Skin epidermis (tissue), 12 donors: ENCODE measurements around the gene DHX8.

Experiments
- H3K27ac ChIP-seq, 21 experiments: fragments of 200-600 bp; sonication (generic) in 11 of 21; one replicate each; pipeline ENCODE4 v1.5.0; 2020; ENCODE audit warnings: mild to moderate bottlenecking in 3 of 21, inconsistent platforms in 2 of 21, moderate library complexity in 2 of 21
- H3K4me3 ChIP-seq, 7 experiments: fragments of 200-600 bp; sonication (generic) in 2 of 7; one replicate each; pipeline ENCODE4 v1.5.0; 2020; ENCODE audit warnings: inconsistent platforms in 2 of 7, mild to moderate bottlenecking in 2 of 7, moderate library complexity in 1 of 7

The DHX8 gene

DNA sequence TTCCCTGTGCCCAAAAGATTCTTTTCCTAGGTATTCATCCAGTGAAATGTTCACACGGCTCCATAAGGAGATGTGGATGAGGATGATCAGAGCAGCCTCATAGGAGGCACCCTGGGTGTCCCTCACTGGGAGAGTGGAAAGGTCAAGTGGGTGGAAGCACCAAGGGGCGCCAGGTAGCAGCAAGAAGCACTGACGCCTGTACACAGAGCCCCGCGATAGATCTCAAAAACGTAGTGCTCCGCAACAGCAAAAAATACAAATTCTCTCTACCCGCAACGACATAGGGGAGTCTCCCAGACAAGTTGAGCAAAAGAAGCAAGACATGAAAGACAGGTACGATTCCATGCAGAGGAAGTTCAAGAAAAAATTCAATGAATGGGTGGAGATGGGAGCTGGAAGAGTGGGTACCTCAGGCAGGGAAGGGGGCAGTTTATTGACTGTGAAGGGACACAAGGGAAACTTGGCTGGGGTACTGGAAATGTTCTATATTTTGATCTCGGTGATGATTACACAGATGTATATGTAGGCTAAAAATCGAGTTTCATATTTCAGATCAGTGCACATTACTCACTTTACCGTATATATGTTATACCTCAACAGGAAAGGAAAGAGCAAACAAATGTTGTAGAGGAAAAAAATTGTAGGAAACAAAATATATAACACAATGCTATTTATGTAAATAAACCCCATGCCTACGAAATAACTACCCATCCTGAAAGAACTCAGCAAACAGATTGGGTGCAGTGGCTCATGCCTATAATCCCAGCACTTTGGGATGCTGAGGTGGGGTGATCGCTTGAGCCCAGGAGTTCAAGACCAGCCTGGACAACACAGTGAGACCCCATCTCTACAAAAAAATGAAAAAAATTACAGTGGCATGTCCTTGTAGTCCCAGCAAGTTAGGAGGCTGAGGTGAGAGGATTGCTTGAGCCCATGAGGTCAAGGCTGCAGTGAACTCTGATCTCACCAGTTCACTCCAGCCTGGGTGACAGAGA lies 80.1 kb downstream of the DHX8 start:
- Histone ChIP-seq H3K4me3 (no peak overlapping the region), H3K27ac (no peak overlapping the region)

DNA sequence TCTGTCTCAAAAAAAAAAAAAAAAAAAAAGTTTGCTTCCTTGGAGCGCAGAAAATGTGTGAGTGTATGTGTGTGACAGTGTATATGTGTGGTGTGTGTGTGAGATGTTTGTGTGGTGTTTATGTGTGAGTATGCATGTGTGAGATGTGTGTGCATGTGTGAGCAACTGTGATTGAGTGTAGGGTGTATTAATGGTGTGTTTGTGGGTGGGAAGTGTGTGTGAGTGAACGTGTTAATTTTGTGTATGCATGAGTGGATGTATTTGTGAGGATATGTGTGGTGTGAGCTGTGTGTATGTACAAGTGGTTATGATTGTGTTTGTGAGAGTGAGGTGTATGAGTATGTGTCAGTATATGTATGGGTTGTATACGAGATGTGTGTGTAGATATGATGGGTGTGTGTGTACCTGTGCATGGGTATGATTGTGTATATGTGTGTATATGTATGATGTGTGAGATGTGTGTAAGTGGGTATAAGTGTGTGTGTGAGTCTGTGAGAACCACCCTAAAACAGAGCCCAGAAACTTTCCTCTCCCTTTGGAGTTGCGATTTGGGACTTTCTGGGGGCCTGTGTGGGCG lies 84.8 kb downstream of the DHX8 start:
- Histone ChIP-seq H3K4me3 (no peak overlapping the region), H3K27ac (no peak overlapping the region)

- Histone ChIP-seq H3K4me3 (no peak overlapping the region), H3K27ac (no peak overlapping the region)
These were observed 86.7 kb downstream of the DHX8 start for GRCh38 chr17:43570518-43570928.

- H3K27ac ChIP-seq = no peak overlapping the region
- no peak overlapping the region for H3K4me3 ChIP-seq
These were observed 88.7 kb downstream of the DHX8 start for GRCh38 chr17:43572368-43572980.

GRCh38 chr17:43573579-43574321 lies 90.0 kb downstream of the DHX8 start:
- H3K27ac ChIP-seq = no peak overlapping the region
- no peak overlapping the region for H3K4me3 ChIP-seq

DNA sequence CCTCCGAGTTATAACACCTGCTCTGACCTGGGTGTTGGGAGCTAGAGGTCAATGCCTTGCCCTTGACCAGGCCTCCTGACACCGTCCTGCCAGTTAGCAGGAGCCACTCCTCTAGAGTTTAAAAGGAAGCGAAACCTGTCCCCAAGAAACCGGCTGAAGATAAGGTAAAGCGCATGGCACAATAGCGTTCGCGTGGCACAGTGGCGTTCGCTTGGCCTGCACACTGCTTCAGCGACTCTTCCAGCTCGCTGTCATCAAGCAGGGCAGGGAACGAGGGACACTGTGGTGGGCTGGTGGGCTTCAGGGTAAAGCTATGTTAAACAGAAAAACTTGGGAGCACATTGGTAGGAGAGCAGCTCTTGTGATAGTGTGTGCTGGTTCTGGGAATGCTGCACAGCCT lies 90.6 kb downstream of the DHX8 start:
- Histone ChIP-seq H3K4me3 (no peak overlapping the region), H3K27ac (no peak overlapping the region)

GRCh38 chr17:43574896-43575525 lies 91.2 kb downstream of the DHX8 start:
- Histone ChIP-seq H3K4me3 (no peak overlapping the region), H3K27ac (no peak overlapping the region)
